ENCODE measurements around the gene SNX1.
"Not testable (repeated sequence)": the region's sequence is repeated elsewhere in the genome, so short reads cannot be mapped to it uniquely, and the experiment has no call there.

Gene SNX1

DNA sequence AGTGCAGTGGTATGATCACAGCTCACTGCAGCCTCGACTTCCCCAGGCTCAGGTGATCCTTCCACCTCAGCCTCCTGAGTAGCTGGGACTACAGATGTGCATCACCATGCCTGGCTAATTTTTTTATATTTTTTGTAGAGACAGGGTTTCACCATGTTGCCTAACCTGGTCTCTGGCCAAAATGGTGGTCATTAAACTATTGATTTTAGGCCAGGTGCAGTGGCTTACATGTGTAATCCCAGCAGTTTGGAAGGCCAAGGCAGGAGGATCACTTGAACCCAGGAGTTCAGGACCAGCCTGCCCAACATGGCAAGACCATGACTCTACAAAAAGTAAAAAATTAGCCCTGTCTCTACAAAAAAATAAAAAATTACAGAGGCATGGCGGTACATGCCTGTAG, 24.5 kb downstream of the SNX1 start:
- not testable (repeated sequence) for ATAC-seq

DNA sequence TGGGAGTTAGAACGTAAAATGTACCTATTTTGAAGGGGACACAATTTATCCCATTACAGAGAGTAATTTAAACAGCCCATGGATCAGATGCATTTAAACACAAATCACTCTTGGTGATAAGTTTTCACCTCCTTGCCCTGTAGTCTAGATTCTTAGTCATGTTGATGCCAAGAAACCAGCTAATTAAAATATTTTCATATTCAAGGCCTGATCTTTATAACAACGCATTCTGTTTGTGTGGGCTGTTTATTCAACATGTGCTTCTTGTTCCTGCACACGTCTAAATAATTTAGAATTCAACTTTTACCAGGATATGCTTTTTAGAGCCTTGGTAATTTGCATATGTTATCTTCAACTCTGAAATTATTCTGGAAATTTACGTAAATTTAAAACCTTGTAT, 25.8 kb downstream of the SNX1 start:
- ATAC-seq: no peak
- TF ChIP-seq, protein P1, sequence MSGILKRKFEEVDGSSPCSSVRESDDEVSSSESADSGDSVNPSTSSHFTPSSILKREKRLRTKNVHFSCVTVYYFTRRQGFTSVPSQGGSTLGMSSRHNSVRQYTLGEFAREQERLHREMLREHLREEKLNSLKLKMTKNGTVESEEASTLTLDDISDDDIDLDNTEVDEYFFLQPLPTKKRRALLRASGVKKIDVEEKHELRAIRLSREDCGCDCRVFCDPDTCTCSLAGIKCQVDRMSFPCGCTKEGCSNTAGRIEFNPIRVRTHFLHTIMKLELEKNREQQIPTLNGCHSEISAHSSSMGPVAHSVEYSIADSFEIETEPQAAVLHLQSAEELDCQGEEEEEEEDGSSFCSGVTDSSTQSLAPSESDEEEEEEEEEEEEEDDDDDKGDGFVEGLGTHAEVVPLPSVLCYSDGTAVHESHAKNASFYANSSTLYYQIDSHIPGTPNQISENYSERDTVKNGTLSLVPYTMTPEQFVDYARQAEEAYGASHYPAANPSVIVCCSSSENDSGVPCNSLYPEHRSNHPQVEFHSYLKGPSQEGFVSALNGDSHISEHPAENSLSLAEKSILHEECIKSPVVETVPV (CRISPR knock-in tag; IDR thresholded peaks at IDR 0.05): no peak
- TF ChIP-seq TOX (CRISPR knock-in tag; IDR thresholded peaks at IDR 0.05; ENCODE audit: borderline replicate concordance) (no peak), ZNF8 (CRISPR knock-in tag; IDR thresholded peaks at IDR 0.05) (no peak), SNAI2 (CRISPR knock-in tag; IDR thresholded peaks at IDR 0.05) (no peak)
- TF ChIP-seq, protein P2, sequence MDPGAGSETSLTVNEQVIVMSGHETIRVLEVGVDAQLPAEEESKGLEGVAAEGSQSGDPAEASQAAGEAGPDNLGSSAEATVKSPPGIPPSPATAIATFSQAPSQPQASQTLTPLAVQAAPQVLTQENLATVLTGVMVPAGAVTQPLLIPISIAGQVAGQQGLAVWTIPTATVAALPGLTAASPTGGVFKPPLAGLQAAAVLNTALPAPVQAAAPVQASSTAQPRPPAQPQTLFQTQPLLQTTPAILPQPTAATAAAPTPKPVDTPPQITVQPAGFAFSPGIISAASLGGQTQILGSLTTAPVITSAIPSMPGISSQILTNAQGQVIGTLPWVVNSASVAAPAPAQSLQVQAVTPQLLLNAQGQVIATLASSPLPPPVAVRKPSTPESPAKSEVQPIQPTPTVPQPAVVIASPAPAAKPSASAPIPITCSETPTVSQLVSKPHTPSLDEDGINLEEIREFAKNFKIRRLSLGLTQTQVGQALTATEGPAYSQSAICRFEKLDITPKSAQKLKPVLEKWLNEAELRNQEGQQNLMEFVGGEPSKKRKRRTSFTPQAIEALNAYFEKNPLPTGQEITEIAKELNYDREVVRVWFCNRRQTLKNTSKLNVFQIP (CRISPR knock-in tag; IDR thresholded peaks at IDR 0.05; ENCODE audit: borderline replicate concordance, low read depth): no peak

DNA sequence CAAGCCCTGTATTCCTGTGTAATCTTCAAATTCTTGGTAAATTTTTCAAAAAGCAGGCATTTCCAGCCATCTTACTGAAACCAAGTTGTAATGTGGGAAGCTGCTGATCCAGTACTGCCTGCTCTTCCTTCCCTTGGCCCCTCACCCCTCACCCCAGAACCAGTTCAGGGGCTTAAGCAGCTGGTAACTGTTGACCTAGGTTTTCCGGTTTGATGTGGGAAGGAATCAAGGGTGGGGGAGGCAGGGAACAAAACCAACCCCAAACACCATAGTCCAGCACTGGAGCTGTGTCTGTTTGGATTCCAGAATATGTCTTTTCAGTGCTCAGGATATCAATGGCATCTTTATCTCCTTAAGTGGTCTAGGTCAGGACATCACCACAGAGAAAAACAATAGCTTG, 26.7 kb downstream of the SNX1 start:
- TF ChIP-seq CSDC2 (CRISPR knock-in tag; IDR thresholded peaks at IDR 0.05): no peak
- TF ChIP-seq RARB (CRISPR knock-in tag; IDR thresholded peaks at IDR 0.05): no peak
- TF ChIP-seq TCF4 (CRISPR knock-in tag; IDR thresholded peaks at IDR 0.05; ENCODE audit: borderline replicate concordance): no peak
- TF ChIP-seq, protein P1 (CRISPR knock-in tag; IDR thresholded peaks at IDR 0.05): no peak
- TF ChIP-seq BACH2 (CRISPR knock-in tag; IDR thresholded peaks at IDR 0.05; ENCODE audit: borderline replicate concordance): no peak
- TF ChIP-seq ISL1 (CRISPR knock-in tag; IDR thresholded peaks at IDR 0.05): no peak
- no peak for TF ChIP-seq ZNF565 (CRISPR knock-in tag; conservative IDR thresholded peaks at IDR 0.05; ENCODE audit: low read depth)
- TF ChIP-seq, protein P3, sequence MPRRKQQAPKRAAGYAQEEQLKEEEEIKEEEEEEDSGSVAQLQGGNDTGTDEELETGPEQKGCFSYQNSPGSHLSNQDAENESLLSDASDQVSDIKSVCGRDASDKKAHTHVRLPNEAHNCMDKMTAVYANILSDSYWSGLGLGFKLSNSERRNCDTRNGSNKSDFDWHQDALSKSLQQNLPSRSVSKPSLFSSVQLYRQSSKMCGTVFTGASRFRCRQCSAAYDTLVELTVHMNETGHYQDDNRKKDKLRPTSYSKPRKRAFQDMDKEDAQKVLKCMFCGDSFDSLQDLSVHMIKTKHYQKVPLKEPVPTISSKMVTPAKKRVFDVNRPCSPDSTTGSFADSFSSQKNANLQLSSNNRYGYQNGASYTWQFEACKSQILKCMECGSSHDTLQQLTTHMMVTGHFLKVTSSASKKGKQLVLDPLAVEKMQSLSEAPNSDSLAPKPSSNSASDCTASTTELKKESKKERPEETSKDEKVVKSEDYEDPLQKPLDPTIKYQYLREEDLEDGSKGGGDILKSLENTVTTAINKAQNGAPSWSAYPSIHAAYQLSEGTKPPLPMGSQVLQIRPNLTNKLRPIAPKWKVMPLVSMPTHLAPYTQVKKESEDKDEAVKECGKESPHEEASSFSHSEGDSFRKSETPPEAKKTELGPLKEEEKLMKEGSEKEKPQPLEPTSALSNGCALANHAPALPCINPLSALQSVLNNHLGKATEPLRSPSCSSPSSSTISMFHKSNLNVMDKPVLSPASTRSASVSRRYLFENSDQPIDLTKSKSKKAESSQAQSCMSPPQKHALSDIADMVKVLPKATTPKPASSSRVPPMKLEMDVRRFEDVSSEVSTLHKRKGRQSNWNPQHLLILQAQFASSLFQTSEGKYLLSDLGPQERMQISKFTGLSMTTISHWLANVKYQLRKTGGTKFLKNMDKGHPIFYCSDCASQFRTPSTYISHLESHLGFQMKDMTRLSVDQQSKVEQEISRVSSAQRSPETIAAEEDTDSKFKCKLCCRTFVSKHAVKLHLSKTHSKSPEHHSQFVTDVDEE (CRISPR knock-in tag; IDR thresholded peaks at IDR 0.05): no peak
- no peak for TF ChIP-seq ZFP3 (CRISPR knock-in tag; IDR thresholded peaks at IDR 0.05)
- TF ChIP-seq, protein P4, sequence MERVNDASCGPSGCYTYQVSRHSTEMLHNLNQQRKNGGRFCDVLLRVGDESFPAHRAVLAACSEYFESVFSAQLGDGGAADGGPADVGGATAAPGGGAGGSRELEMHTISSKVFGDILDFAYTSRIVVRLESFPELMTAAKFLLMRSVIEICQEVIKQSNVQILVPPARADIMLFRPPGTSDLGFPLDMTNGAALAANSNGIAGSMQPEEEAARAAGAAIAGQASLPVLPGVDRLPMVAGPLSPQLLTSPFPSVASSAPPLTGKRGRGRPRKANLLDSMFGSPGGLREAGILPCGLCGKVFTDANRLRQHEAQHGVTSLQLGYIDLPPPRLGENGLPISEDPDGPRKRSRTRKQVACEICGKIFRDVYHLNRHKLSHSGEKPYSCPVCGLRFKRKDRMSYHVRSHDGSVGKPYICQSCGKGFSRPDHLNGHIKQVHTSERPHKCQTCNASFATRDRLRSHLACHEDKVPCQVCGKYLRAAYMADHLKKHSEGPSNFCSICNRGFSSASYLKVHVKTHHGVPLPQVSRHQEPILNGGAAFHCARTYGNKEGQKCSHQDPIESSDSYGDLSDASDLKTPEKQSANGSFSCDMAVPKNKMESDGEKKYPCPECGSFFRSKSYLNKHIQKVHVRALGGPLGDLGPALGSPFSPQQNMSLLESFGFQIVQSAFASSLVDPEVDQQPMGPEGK (CRISPR knock-in tag; IDR thresholded peaks at IDR 0.05; ENCODE audit: borderline replicate concordance): no peak
- no peak for TF ChIP-seq ARNTL (CRISPR knock-in tag; IDR thresholded peaks at IDR 0.05; ENCODE audit: borderline replicate concordance, low read depth)
- no peak for TF ChIP-seq ZFP30 (CRISPR knock-in tag; IDR thresholded peaks at IDR 0.05)
- TF ChIP-seq ZNF70 (CRISPR knock-in tag; IDR thresholded peaks at IDR 0.05): no peak
- TF ChIP-seq, protein P2 (CRISPR knock-in tag; IDR thresholded peaks at IDR 0.05; ENCODE audit: borderline replicate concordance, low read depth): no peak
- TF ChIP-seq ZC3H10 (CRISPR knock-in tag; IDR thresholded peaks at IDR 0.05): no peak
- TF ChIP-seq PPARA (CRISPR knock-in tag; IDR thresholded peaks at IDR 0.05; ENCODE audit: borderline replicate concordance): no peak
- TF ChIP-seq, protein P5, sequence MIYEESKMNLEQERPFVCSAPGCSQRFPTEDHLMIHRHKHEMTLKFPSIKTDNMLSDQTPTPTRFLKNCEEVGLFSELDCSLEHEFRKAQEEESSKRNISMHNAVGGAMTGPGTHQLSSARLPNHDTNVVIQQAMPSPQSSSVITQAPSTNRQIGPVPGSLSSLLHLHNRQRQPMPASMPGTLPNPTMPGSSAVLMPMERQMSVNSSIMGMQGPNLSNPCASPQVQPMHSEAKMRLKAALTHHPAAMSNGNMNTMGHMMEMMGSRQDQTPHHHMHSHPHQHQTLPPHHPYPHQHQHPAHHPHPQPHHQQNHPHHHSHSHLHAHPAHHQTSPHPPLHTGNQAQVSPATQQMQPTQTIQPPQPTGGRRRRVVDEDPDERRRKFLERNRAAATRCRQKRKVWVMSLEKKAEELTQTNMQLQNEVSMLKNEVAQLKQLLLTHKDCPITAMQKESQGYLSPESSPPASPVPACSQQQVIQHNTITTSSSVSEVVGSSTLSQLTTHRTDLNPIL (CRISPR knock-in tag; IDR thresholded peaks at IDR 0.05; ENCODE audit: low read depth): no peak
- no peak for ATAC-seq

Data from SK-N-SH treated with all-trans-retinoic acid at 6 μM for 48 hours (cell line).